Activated T-helper 9 cell treated with anti-CD3 and anti-CD28 coated beads, Interleukin-2, amount 50 U/mL, for 16 hours (primary cell): ENCODE results near the gene MPEG1.

Experiments
- DNase-seq: peaks from one replicate; pipeline ENCODE4 v3.0.0-alpha.2; 2020; ENCODE audit warnings: low read depth

Gene MPEG1

GRCh38 chr11:59212744-59213631 is at the start of gene MPEG1:
MPEG1 (minus strand) TSS chr11:59212927; CDS start chr11:59212865, 62 bp downstream.
- no peak for DNase-seq

DNA sequence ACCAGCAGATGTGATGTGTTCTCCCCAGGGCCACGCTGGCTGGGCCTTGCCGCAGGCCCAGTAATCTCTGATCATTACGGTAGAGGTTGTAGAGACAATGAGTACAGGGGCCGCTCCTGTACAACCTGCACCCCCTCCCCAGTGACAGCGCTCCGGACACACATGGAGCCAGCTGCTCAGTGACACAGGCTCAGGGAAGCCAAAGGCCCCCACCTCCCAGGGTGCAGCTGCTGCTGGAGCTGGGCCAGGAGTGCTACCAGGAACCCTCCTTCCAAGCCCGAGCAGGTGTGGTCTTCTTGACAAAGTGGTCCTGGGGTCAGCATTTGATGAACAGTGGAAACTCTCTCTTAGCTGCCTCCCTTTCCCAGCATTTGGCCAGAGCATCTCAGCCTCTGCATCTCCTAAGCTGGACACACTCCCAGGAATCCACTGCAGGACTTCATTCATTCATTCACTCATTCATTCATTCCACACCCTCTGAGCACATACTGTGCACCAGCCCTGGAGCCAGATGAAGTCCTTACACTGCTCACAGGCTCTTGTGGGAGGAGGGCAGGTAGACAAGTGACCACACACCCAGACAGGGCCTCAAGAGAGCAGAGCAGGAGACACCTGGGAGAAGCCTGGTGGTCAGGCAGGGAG is 49.6 kb upstream of the MPEG1 start:
- DNase-seq, result no peak

DNA sequence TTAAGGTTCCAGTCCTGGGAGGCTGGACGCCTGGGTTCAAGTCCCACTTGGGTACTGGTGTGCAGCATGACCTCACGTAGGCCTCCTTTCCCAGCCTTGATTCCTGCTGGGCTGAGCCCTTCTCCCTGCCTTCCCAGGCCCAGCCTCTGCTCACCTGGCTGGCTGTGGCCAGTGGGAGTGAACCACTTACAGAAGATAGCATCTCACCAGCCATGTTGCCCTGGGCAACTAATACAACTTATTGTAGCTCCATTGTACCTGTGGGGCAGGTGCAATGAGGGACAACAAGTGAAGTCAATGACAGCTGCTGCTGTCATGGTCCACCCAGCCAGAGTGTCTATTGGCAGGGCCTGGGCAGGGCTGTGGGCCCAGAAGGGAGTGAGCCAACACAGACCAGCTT is 48.4 kb upstream of the MPEG1 start:
- no peak for DNase-seq

DNA sequence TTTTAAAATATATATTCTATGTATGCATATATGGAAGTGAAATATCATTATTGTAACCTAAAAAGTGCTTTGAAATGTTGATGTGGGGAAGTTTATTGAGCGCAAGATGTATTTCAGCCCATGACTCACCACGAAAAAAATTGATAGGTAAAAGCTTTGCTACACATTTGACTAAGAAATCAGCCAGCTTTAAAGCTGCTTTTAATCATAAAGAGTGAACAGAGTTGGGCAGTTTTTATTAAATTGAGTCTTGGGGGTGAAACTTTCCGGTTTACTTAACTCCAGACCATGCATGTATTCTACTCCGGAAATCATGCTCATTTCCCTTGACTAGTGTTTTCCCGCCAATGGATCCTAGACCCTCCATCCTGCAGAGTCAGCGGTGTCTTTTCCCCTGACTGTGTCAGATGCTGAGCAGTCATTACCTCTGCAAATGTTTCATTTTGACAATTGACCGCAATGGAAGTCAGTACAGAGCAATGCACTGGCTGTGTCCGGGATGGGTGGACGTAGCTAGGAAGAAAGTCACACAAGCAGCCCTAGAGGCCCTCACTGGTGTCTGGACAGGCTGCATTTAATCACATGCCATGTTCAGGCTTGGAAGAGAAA is 47.2 kb upstream of the MPEG1 start:
- DNase-seq, result no peak

DNA sequence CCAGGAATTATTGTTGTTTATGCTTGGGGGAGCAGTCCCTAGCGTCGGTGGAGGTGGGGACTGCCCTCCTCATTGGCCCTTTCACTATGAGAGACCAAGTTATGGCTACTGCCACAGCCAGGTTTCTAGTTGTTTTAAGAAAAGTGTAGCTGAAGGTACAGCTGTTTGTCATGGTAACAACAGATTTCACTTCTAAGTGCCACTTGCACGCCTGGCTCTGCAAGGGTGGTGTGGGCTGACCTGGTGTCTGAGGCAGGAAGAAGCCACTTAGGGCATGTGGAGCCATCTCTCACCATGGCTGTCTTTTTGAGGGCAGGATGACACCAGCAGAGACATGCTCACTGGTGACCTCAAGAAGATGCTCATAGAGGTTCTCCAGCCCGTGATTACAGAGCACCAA is 46.3 kb upstream of the MPEG1 start:
- DNase-seq, result no peak

- DNase-seq, result no peak
Measured at GRCh38 chr11:59255281-59255680, 42.6 kb upstream of the MPEG1 start.

DNA sequence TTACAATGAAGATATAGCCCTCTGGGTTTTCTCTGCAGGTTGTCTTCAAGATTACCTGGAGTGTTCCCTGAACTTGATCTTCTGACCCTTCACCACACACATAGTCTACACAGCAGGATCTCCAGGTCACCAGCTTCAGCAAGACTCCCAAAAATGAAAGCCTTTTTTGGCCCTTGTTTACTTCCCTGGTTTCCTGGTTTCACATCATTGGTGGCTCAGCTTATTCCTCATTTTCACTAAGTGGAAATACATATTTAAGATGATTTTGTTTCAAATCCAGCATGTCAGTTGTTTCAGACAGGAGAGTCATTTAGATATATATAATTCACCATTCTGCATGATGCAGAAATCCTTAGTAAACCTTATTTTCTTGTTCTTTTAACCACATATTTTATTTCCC is 41.6 kb upstream of the MPEG1 start:
- DNase-seq, result no peak

DNA sequence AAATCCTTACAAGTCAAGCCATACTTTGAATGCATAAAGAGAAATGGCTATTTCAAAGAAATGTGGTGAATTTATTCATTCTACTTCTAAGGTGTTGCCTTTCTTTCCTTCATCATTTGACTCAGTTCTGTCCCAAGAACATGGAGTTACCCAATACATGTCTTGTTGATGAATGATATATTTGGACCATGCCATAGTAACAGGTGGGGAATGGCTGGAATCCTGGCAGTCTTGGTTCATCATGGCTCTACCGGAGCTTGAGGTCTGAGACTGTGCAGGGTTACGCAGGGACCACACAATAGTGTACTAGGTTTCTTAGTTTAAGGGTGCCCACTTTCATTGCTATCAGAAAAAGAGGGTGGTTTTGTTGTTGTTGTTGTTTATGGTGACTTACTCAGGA is 40.3 kb upstream of the MPEG1 start:
- DNase-seq, result no peak

GRCh38 chr11:59249535-59249934 is 36.8 kb upstream of the MPEG1 start:
- no peak for DNase-seq

DNA sequence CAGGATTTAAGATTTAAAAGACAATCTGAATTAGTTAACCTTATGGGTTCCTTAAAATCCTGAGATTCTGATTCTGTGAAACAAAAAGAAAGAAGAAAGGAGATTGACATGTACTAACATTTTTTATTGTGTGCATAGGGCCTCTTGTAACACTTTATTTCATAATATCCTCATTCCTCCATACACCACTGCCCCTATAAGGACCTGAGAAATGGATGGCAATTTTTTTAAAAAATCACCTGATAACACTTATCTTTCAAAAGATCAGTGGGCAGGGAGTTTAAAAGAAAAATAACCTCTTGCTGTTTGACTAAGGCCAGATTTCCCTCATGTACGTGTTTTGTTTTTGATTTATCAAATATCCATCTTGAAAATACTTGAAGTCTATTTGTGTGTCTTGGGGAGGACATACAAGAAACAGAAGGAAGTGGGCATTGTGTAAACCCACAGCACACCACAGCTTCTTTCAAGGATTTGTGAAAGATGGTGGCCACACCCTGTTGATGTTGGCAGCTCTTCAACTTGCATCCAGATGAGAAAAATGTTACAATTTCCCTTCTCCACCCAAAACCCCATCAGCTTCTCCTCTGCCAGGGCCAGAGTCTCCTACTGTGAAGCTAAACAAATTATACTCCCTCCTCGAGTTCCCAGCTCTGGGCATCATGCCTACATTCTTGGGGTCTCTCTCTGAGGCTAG is 35.0 kb upstream of the MPEG1 start:
- DNase-seq, result no peak

DNA sequence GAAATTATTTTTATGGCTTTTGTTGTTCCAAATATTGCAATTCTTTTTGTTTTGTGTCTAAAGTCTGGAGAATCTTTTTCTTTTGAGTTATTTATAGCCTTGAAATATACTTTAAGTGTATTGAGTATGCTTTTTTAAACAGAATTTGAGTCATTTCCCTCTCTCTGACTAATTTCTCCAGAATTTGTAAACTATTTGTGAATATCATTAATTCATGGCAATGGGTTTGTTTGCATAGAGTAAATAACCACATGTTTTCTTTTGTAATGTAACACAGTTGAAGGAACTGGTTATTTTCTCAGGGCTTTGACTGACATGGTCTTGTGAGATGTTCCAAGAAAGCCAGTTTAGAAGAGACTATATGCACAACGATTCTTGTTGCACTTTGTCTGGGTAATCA is 30.9 kb upstream of the MPEG1 start:
- no peak for DNase-seq

GRCh38 chr11:59240322-59240721 is 27.6 kb upstream of the MPEG1 start:
- DNase-seq, result no peak

DNA sequence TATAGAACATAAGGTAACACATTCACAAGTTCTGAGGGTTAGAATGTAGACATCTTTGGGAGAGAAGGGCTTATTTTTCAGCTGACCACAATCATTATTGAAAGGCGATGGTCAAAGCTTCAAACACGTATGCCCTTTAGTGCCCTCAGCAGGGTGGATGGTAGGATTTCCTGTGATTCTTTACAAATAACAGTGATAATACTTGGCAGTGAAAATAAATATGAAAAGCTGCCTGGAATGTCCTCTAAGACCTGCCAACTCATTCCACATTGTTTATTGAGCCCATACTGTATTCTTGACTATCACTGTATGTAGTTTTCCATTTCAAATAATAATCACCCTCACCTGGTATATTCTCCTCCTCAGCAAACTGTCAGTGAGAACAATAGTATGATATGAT is 13.7 kb upstream of the MPEG1 start:
- DNase-seq, result no peak

- DNase-seq, result no peak
Measured at GRCh38 chr11:59225017-59225416, 12.3 kb upstream of the MPEG1 start.

DNA sequence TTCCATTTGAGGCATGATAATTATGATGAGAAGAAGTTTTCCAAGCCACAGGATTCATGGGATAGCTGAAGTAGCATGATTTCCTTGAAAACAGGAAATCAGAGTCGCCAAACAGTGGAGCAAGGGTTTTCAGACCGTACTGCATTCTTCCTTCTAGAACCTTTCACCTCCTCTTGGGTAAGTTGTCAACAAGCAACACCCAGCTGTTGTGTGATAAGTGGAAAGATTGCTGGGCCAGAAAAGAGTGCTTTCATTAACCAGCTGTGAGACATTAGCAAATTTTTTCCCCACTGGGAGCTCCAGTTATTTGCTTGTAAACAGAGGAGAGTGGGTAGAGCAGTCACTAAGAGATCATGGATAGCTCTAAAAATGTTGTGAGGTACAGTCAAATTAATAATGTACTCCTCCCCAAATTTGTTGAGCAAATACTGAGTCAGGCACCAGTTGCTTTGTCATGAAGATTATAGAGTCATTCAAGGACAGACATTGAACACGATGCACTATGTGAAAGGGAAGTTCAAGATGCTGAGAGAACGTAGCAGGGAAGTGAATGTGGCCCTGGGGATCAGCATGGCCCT is 11.7 kb upstream of the MPEG1 start:
- no peak for DNase-seq

- DNase-seq, result no peak
Measured at GRCh38 chr11:59223611-59224010, 10.9 kb upstream of the MPEG1 start.

DNA sequence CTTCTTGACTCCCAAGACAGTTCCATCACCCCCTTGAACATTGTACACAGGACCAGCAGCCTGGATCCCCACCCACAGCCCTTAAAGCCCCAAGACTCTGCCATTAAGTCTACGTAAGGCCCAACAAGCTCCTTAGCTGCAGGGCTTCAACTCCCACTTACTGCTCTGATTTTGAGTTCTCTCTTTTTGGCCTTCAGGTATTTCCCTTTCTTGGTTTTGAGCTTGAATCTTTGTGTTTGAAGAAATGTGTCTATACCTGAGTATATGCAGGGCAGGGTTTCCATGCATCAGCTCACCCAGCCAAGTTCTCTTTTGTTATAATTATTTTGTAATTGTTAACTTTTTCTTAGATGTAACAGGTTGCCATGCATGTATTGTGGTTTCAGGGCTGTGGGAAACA is 10.4 kb upstream of the MPEG1 start:
- no peak for DNase-seq

DNA sequence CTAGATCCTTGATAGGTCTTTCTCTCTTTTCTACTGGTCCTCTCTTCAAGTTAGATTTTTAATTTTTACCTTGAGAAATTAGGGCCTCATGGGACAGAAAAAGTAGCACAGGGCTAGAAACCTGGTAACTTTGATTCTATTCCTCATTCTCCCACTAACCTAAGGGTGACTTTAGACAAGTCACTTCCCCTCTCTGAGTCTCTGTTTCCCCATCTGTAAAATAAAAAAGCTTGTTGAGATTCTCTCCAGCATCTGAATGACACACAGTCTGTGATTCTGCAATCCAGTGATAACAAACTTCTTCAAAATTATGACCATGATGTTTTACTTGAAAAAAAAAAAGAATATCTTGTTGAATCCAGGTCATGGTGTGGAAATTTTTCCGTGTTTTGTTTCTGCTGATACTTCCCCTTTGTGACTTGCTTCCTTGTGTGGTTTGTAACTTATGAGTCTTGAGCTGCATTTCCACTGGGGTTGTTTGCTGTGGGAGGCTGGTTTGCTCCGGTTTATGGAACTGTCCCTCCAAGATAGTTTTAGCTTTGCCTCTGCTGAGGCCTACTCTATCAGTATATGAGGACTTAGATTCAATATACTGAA is 9.8 kb upstream of the MPEG1 start:
- no peak for DNase-seq

DNA sequence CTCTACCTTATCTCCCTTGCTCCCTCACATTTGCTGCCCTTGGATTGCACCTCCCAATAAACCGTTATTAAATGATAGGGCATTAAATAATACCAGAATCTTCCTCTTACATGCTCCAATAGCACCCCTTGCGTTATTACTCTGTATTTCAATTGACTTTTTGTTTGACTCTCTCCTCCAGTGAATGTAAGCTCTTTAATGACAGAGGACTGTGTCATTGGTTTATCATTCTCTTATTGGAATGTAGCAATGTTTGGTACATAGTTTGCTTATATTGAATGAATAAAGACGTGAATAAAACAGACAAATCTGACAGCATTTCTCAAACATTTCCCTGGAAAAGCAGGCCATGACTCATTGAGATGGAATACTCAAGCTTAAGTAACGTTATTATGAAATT is 8.7 kb upstream of the MPEG1 start:
- DNase-seq, result no peak

- DNase-seq, result no peak
Measured at GRCh38 chr11:59219836-59220235, 7.1 kb upstream of the MPEG1 start.

- no peak for DNase-seq
Measured at GRCh38 chr11:59218893-59219292, 6.2 kb upstream of the MPEG1 start.

DNA sequence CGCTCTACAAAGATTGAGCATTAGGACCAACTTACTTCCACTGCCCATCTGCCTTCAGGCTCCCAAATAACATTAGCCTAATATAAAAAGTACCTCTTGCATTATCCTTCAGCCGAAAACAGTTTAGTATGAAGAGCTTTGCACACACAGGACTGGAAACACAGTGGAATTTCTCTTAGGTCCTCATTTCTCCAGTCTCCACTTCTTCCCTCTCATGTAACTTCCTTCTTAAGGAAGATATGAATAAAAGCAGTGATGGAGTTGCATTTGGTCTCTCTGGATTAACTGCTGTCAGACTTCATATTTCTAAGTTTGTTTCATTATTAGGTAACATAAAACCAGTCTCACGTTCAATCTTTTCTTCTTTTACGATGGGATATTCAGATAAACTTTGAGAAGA is 5.6 kb upstream of the MPEG1 start:
- no peak for DNase-seq
